Adipocyte (in vitro differentiated cells): Measurements from ENCODE around the gene OR2D2.

Source experiments
- DNase-seq: peaks from one replicate; pipeline ENCODE4 v3.0.0-alpha.2; 2015; ENCODE audit warnings: low read depth
- H3K27me3 ChIP-seq: replicated peaks from 2 replicates; pipeline ENCODE4 v1.7.0; 2013; ENCODE audit warnings: mild to moderate bottlenecking, low read length, moderate library complexity; ENCODE audit not compliant: control insufficient read depth, insufficient read depth
- H3K36me3 ChIP-seq: 2 replicates; pipeline ENCODE4 v1.7.0; 2013; ENCODE audit warnings: low read length, mild to moderate bottlenecking, moderate library complexity; ENCODE audit not compliant: control insufficient read depth, insufficient read depth, severe bottlenecking
- H3K4me1 ChIP-seq: 2 replicates; pipeline ENCODE4 v1.7.0; 2013; ENCODE audit warnings: mild to moderate bottlenecking, low read length, moderate library complexity; ENCODE audit not compliant: control insufficient read depth, insufficient read depth
- H3K4me3 ChIP-seq: 2 replicates; pipeline ENCODE4 v1.7.0; 2013; ENCODE audit warnings: mild to moderate bottlenecking, low read length, moderate library complexity
- H3K9ac ChIP-seq: 2 replicates; pipeline ENCODE4 v1.7.0; 2013; ENCODE audit warnings: mild to moderate bottlenecking, low read length, moderate library complexity
- H3K9me3 ChIP-seq: 2 replicates; pipeline ENCODE4 v1.7.0; 2013; ENCODE audit warnings: mild to moderate bottlenecking, low read length, moderate library complexity; ENCODE audit not compliant: control insufficient read depth

The OR2D2 gene

GRCh38 chr11:6841694-6842093 lies 50.6 kb downstream of the OR2D2 start:
- Histone ChIP-seq H3K36me3 (no peaks in the 10 kb centered on the region), H3K4me1 (no peaks in the 10 kb centered on the region), H3K27me3 (no peaks in the 10 kb centered on the region), H3K9ac (no peak overlapping the region), H3K4me3 (no peak overlapping the region), H3K9me3 (peaks cover 9% of the 10 kb centered on the region)
- no peak for DNase-seq
